Lower leg skin (tissue), 3 donors: ENCODE results near the gene RNF157.
"Not testable (repeated sequence)": the region's sequence is repeated elsewhere in the genome, so short reads cannot be mapped to it uniquely, and the experiment has no call there.

Experiments used
- POLR2A ChIP-seq, 2 donors: fragments of 450-650 bp; IDR thresholded peaks; one replicate each; pipeline ENCODE4 v1.6.1; 2016 to 2017; ENCODE audit warnings: antibody characterized with exemption in 2 of 2, mild to moderate bottlenecking in 1 of 2, moderate library complexity in 1 of 2
- TF ChIP-seq, protein P1 (sequence below), 3 donors: fragments of 450-650 bp; IDR thresholded peaks; one replicate each; pipeline ENCODE4 v1.5.1; 2016; ENCODE audit warnings: antibody characterized with exemption in 3 of 3, mild to moderate bottlenecking in 3 of 3, moderate library complexity in 2 of 3

DNA sequence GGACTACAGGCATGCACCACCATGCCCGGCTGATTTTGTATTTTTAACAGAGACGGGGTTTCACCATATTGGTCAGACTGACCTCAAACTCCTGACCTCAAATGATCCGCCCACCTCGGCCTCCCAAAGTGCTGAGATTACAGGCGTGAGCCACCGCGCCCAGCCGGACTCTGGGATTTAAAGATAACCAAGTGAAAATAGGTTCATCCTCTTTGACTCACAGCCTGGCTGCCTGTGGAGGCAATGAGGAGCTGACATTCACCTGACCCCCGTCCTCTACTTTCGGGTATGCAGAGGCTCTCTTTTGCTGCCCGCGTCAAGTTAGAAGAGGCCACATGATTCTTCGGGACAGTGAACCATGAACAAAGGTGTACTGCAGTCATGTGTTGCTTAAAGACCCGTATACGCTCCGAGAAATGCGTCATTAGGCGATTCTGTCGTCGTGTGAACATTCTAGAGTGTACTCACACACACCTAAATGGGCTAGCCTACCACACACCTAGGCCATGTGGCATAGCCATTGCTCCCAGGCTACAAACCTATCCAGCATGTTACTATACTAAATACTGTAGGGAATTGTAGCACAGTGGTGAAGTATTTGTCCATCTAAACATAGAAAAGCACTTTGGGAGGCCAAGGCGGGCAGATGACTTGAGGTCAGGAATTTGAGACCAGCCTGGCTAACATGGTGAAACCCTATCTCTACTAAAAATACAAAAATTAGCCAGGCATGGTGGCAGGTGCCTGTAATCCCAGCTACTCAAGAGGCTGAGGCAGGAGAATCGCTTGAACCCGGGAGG lies 12.9 kb upstream of the RNF157 start:
- TF ChIP-seq POLR2A (IDR thresholded peaks at IDR 0.05) = not testable (repeated sequence)
- TF ChIP-seq, protein P1, sequence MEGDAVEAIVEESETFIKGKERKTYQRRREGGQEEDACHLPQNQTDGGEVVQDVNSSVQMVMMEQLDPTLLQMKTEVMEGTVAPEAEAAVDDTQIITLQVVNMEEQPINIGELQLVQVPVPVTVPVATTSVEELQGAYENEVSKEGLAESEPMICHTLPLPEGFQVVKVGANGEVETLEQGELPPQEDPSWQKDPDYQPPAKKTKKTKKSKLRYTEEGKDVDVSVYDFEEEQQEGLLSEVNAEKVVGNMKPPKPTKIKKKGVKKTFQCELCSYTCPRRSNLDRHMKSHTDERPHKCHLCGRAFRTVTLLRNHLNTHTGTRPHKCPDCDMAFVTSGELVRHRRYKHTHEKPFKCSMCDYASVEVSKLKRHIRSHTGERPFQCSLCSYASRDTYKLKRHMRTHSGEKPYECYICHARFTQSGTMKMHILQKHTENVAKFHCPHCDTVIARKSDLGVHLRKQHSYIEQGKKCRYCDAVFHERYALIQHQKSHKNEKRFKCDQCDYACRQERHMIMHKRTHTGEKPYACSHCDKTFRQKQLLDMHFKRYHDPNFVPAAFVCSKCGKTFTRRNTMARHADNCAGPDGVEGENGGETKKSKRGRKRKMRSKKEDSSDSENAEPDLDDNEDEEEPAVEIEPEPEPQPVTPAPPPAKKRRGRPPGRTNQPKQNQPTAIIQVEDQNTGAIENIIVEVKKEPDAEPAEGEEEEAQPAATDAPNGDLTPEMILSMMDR (IDR thresholded peaks at IDR 0.05) = not testable (repeated sequence)
